ENCODE data around the gene ACTL10.

DNA sequence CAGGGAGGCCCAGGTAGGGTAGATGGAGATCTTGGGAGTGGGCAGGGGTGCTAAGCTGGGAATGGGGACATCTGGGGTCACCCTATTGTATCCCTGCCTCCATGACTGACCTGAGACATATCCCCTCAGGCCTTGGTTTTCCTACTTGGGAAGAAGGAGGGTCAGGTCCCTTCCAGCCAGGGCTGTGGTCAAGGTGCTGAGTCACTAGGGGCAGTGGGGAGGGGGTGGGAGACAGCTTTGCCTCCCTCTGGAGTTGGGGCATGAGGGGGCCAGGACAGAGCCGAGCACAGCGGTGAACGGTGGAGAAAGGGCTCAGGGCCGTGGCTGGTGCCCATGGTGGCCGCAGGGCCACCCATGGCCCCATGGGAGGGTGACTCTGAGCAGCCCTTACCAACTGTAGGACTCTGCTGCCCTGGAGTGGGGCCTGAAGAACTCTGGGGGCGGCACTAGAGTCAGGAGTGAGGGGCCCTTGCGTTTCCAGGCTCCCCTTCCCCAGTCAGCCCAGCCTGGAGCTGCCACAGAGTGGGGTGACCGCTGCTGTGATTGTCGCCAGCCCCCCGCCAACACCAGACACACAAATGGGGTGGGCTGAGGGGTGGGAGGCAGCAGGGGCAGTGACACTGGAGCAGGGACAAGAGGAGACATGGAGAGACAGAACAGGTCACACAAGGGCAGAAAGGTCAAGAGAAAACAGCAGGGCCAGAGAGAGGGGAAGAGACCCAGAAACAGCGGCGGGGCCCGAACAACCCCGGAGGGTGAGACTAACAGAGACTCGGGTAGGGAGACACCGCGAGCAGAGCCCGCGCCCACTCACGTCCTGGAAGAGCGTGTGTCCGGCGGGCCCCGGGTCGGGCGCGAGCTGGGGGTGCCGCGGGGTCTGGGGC is 6.9 kb downstream of the ACTL10 start:
- TF ChIP-seq, protein P1, sequence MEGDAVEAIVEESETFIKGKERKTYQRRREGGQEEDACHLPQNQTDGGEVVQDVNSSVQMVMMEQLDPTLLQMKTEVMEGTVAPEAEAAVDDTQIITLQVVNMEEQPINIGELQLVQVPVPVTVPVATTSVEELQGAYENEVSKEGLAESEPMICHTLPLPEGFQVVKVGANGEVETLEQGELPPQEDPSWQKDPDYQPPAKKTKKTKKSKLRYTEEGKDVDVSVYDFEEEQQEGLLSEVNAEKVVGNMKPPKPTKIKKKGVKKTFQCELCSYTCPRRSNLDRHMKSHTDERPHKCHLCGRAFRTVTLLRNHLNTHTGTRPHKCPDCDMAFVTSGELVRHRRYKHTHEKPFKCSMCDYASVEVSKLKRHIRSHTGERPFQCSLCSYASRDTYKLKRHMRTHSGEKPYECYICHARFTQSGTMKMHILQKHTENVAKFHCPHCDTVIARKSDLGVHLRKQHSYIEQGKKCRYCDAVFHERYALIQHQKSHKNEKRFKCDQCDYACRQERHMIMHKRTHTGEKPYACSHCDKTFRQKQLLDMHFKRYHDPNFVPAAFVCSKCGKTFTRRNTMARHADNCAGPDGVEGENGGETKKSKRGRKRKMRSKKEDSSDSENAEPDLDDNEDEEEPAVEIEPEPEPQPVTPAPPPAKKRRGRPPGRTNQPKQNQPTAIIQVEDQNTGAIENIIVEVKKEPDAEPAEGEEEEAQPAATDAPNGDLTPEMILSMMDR (IDR thresholded peaks at IDR 0.05 in 8 of 11, conservative IDR thresholded peaks at IDR 0.05 in 3 of 11), result no peak
- TF ChIP-seq POLR2A (IDR thresholded peaks at IDR 0.05), result no peak
- no peak for TF ChIP-seq POLR2AphosphoS5 (IDR thresholded peaks at IDR 0.05)
